DOHH2 (cell line): ENCODE measurements around the gene DCST2.

Experiments
- CTCF ChIP-seq: fragments of 200-600 bp; sonication (generic); IDR thresholded peaks from one replicate; pipeline ENCODE4 v1.5.1; 2014; ENCODE audit warnings: antibody characterized with exemption, mild to moderate bottlenecking, low read depth, low read length; ENCODE audit not compliant: poor library complexity, severe bottlenecking
- EZH2phosphoT487 ChIP-seq: fragments of 200-600 bp; sonication (generic); IDR thresholded peaks from 2 replicates; pipeline ENCODE4 v1.6.1; 2017; ENCODE audit warnings: borderline replicate concordance, mild to moderate bottlenecking, antibody characterized with exemption, low read length, moderate library complexity, mixed read lengths

GRCh38 chr1:155003227-155003765 is 30.3 kb downstream of the DCST2 start:
- TF ChIP-seq CTCF (no peak), EZH2phosphoT487 (no peak)
